ENCODE data around the gene SULT2A1. TPM values are rescaled to one million over a fixed set of nuclear protein-coding genes. Genes with fewer than 3 reads are reported as not detected.

SULT2A1 gene
- total and polyA plus RNA-seq, 2 of the 8 experiments (the other 6 are each of a cell fraction or from before 2014, with no cell fraction given) = not detected

DNA sequence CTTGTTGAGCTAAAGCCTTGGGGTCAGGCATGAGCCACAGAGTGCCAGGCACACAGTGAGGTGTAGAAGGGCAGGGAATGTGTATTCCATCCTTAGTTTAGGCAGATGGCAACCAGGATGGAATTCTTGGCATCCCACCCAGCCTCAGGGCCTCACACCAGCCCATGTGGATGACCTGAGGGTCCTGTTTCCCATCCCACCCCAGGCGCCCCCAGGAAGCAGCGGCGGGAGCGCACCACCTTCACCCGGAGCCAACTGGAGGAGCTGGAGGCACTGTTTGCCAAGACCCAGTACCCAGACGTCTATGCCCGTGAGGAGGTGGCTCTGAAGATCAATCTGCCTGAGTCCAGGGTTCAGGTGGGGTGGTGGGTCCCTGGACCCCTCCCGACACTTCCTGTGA, 50.1 kb downstream of the SULT2A1 start (continued):
- TF ChIP-seq, protein P1, sequence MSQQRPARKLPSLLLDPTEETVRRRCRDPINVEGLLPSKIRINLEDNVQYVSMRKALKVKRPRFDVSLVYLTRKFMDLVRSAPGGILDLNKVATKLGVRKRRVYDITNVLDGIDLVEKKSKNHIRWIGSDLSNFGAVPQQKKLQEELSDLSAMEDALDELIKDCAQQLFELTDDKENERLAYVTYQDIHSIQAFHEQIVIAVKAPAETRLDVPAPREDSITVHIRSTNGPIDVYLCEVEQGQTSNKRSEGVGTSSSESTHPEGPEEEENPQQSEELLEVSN (IDR thresholded peaks at IDR 0.05) = no peak
- no peak for TF ChIP-seq SIRT6 (IDR thresholded peaks at IDR 0.05; ENCODE audit: low read length)
- TF ChIP-seq, protein P2, sequence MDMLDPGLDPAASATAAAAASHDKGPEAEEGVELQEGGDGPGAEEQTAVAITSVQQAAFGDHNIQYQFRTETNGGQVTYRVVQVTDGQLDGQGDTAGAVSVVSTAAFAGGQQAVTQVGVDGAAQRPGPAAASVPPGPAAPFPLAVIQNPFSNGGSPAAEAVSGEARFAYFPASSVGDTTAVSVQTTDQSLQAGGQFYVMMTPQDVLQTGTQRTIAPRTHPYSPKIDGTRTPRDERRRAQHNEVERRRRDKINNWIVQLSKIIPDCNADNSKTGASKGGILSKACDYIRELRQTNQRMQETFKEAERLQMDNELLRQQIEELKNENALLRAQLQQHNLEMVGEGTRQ (IDR thresholded peaks at IDR 0.05; ENCODE audit: low read length) = no peak
